Parathyroid adenoma (tissue), 2 donors: Measurements from ENCODE around the gene GABARAPL2.

Experiments
- H2AFZ ChIP-seq: fragments of 300-600 bp; sonication (generic); one replicate; pipeline ENCODE4 v1.7.0; 2017; ENCODE audit warnings: antibody characterized with exemption, mild to moderate bottlenecking
- H3K27ac ChIP-seq: fragments of 300-600 bp; sonication (generic); one replicate; pipeline ENCODE4 v1.7.0; 2017
- H3K27me3 ChIP-seq: fragments of 300-600 bp; sonication (generic); one replicate; pipeline ENCODE4 v1.7.0; 2017; ENCODE audit warnings: low read length; ENCODE audit not compliant: control insufficient read depth, insufficient read depth
- H3K36me3 ChIP-seq: fragments of 300-600 bp; sonication (generic); one replicate; pipeline ENCODE4 v1.7.0; 2017; ENCODE audit warnings: low read length; ENCODE audit not compliant: control insufficient read depth, insufficient read depth
- H3K4me1 ChIP-seq: fragments of 300-600 bp; sonication (generic); one replicate; pipeline ENCODE4 v1.7.0; 2017; ENCODE audit warnings: control low read depth
- H3K4me2 ChIP-seq: fragments of 300-600 bp; sonication (generic); one replicate; pipeline ENCODE4 v1.7.0; 2017; ENCODE audit warnings: low read length
- H3K4me3 ChIP-seq: fragments of 300-600 bp; sonication (generic); one replicate; pipeline ENCODE4 v1.7.0; 2017; ENCODE audit warnings: low read depth, low read length
- H3K79me2 ChIP-seq: fragments of 300-600 bp; sonication (generic); one replicate; pipeline ENCODE4 v1.7.0; 2017; ENCODE audit warnings: control low read depth
- H3K9ac ChIP-seq: fragments of 300-600 bp; sonication (generic); one replicate; pipeline ENCODE4 v1.7.0; 2017; ENCODE audit warnings: mild to moderate bottlenecking
- H3K9me3 ChIP-seq: fragments of 300-600 bp; sonication (generic); one replicate; pipeline ENCODE4 v1.7.0; 2017; ENCODE audit warnings: low read length; ENCODE audit not compliant: control insufficient read depth
- CTCF ChIP-seq: fragments of 300-600 bp; sonication (generic); IDR thresholded peaks from one replicate; pipeline ENCODE4 v1.7.0; 2017; ENCODE audit warnings: antibody characterized with exemption, mild to moderate bottlenecking
- donor health status: primary hyperparathyroidism.

Gene GABARAPL2

DNA sequence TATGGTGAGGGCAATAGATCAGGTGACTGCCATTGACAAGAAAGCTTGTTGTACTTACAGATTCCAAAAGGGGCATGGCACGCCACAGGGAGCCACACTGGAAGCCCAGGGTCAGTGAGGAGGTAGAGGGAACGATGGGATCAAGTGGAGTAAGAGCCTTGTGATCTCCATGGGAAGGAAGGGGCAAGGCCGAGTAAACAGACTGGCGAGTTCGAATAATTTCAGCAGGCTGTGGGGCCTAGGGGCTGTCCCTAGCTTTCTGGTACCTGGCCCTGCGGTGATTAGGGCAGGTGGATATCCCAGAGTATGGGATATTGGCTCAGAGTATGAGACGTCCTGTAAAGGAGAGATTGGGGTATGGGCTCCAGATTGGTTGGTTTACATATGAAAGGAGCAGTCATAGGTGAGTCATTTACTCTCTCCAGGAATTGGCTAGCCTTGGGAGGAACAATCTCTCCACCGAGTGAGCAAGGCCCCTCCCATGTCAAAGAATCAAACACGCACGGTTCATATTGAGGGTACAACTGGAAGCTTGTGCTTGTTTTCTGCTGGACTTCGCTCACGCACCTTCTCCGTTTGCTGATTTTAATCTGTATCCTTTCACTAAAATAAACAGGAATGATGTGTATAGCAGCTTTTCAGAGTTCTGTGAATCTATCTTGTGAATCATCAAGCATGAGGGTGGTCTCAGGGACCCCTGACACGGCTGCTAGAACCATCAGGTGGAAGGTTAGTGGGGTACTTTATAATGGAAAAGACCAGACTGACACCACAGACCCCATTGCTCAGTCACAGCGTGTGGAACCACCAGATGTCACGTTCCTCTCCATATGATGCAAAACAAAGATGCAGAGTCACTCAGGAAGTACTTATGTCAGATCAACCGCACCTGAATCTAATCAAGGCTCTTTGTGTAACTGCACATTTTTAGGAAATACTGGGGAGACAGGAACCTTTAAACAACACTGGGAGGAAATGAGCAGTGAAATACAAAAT is 27.9 kb downstream of the GABARAPL2 start:
- Histone ChIP-seq H3K4me1 (no peaks in the 10 kb centered on the region), H3K79me2 (no peaks in the 10 kb centered on the region), H2AFZ (no peak overlapping the region), H3K4me3 (no peak overlapping the region), H3K9me3 (no peaks in the 10 kb centered on the region), H3K36me3 (no peaks in the 10 kb centered on the region), H3K4me2 (no peak overlapping the region), H3K9ac (no peak overlapping the region), H3K27ac (no peak overlapping the region), H3K27me3 (no peaks in the 10 kb centered on the region)
- TF ChIP-seq CTCF = no peak

- no peak for TF ChIP-seq CTCF
- H3K27me3 ChIP-seq = no peaks in the 10 kb centered on the region
- H3K79me2 ChIP-seq = no peaks in the 10 kb centered on the region
- H3K9ac ChIP-seq = no peak overlapping the region
- no peak overlapping the region for H2AFZ ChIP-seq
- H3K27ac ChIP-seq = no peak overlapping the region
- H3K4me1 ChIP-seq = no peaks in the 10 kb centered on the region
- H3K9me3 ChIP-seq = no peaks in the 10 kb centered on the region
- H3K4me3 ChIP-seq = no peak overlapping the region
- no peaks in the 10 kb centered on the region for H3K36me3 ChIP-seq
- H3K4me2 ChIP-seq = no peak overlapping the region
These were observed 33.5 kb downstream of the GABARAPL2 start for GRCh38 chr16:75599452-75600277.

DNA sequence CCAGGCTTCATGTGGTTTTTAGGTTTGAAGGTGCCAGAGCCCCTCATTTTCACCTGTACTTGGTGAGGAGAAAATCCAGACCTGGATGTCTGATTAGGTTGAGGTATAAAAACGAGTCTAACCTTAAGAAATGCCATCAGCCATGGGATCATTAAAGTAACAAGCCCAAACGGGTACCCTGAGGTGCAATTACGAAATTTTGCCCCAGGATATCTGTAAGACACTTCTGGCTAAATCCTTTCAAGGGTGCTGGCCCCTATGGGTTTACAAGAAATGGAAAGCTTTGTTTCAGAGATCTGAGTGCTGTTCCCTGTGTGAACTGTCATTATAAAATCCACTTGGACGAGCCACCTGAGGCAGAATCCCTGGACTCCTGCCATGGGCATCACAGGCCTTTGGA is 37.1 kb downstream of the GABARAPL2 start:
- Histone ChIP-seq H3K27ac (no peak overlapping the region), H3K36me3 (no peaks in the 10 kb centered on the region), H3K9me3 (no peaks in the 10 kb centered on the region), H2AFZ (no peak overlapping the region), H3K27me3 (no peaks in the 10 kb centered on the region), H3K4me2 (no peak overlapping the region), H3K4me1 (no peaks in the 10 kb centered on the region), H3K9ac (no peak overlapping the region), H3K79me2 (no peaks in the 10 kb centered on the region), H3K4me3 (no peak overlapping the region)
- no peak for TF ChIP-seq CTCF

- no peaks in the 10 kb centered on the region for H3K9me3 ChIP-seq
- no peaks in the 10 kb centered on the region for H3K79me2 ChIP-seq
- H3K4me3 ChIP-seq = no peak overlapping the region
- no peak for TF ChIP-seq CTCF
- no peaks in the 10 kb centered on the region for H3K4me1 ChIP-seq
- no peak overlapping the region for H3K27ac ChIP-seq
- H3K27me3 ChIP-seq = no peaks in the 10 kb centered on the region
- no peaks in the 10 kb centered on the region for H3K36me3 ChIP-seq
- no peak overlapping the region for H3K4me2 ChIP-seq
- H2AFZ ChIP-seq = no peak overlapping the region
- H3K9ac ChIP-seq = no peak overlapping the region
These were observed 40.3 kb downstream of the GABARAPL2 start for GRCh38 chr16:75606507-75606906.
